ENCODE data around the gene ARHGAP42.

GRCh38 chr11:100948936-100949335 is 261.8 kb downstream of the ARHGAP42 start:
- TF ChIP-seq CTCF (IDR thresholded peaks at IDR 0.05; ENCODE audit: low read depth, low read length, missing input control) (no peak), YY1 (IDR thresholded peaks at IDR 0.05) (no peak), JUND (IDR thresholded peaks at IDR 0.05) (no peak), ATF3 (IDR thresholded peaks at IDR 0.05) (no peak), RAD21 (IDR thresholded peaks at IDR 0.05) (no peak), ZBTB33 (IDR thresholded peaks at IDR 0.05) (no peak)

Measured in liver (tissue), 3 donors.